ENCODE data around the gene TFB2M. TPM values are rescaled to one million over a fixed set of nuclear protein-coding genes. Genes with fewer than 3 reads are reported as not detected.

Gene TFB2M
- total and polyA plus RNA-seq, 2 of the 13 experiments (the other 11 are each of a cell fraction or from before 2014, with no cell fraction given), result 15.7 to 31.4 TPM

- TF ChIP-seq AHDC1 (CRISPR knock-in tag; IDR thresholded peaks at IDR 0.05; ENCODE audit: borderline replicate concordance) (no peak), ZNF143 (CRISPR knock-in tag; IDR thresholded peaks at IDR 0.05) (0 out of 2 replicates have a peak, but pooled peaks have one; percentile 39), FOXO4 (CRISPR knock-in tag; conservative IDR thresholded peaks at IDR 0.05) (no peak), ZNF431 (CRISPR knock-in tag; IDR thresholded peaks at IDR 0.05; ENCODE audit: borderline replicate concordance, low read depth) (no peak), RNF2 (conservative IDR thresholded peaks at IDR 0.05; ENCODE audit: low read depth) (no peak), ZNF225 (CRISPR knock-in tag; IDR thresholded peaks at IDR 0.05) (0 out of 2 replicates have a peak, but pooled peaks have one; percentile 62), MAFK (conservative IDR thresholded peaks at IDR 0.05 in 1 of 2, IDR thresholded peaks at IDR 0.05 in 1 of 2; ENCODE audit: low read length in 2 of 2) (no peak), ARID4A (CRISPR knock-in tag; IDR thresholded peaks at IDR 0.05; ENCODE audit: borderline replicate concordance) (peak; percentile 98), ZNF740 (CRISPR knock-in tag; IDR thresholded peaks at IDR 0.05) (no peak; the same call in 1 of the 2 replicates), ATF1 (CRISPR knock-in tag; IDR thresholded peaks at IDR 0.05) (peak; percentile 53; the same call in 1 of the 2 replicates), ZNF180 (CRISPR knock-in tag; IDR thresholded peaks at IDR 0.05; ENCODE audit: borderline replicate concordance, low read depth) (no peak), ATF4 (CRISPR knock-in tag; IDR thresholded peaks at IDR 0.05) (peak in 1 of 2 experiments; percentile 72; a peak in 2 of 4 replicates), PBX3 (CRISPR knock-in tag; IDR thresholded peaks at IDR 0.05; ENCODE audit: borderline replicate concordance) (no peak)
Observed at GRCh38 chr1:246566128-246566812, at the start of gene TFB2M, which contains the start of gene CNST (continued).
